Activated CD8-positive, alpha-beta T cell treated with anti-CD3 and anti-CD28 coated beads, Interleukin-2, amount 10 ng/mL, durations not matched to agents 7 days and 5 days (primary cell): Measurements from ENCODE around the gene RFFL. TPM values are rescaled to one million over a fixed set of nuclear protein-coding genes. Genes with fewer than 3 reads are reported as not detected.
"Not testable (repeated sequence)": the region's sequence is repeated elsewhere in the genome, so short reads cannot be mapped to it uniquely, and the experiment has no call there.

Source experiments
- ATAC-seq: fragments of 150-1000 bp; cut with Tn5 transposase; one replicate; pipeline ENCODE4 v1.10.0; 2021; ENCODE audit warnings: moderate library complexity
- CTCF ChIA-PET: fragments of 350-600 bp; sonication (Branson Sonifier 250); formaldehyde crosslinking; loops from one replicate; lab custom pipeline; 2021; ENCODE audit warnings: antibody characterized with exemption; lab: Charles Lee
- POLR2A ChIA-PET: fragments of 350-600 bp; sonication (Branson Sonifier 250); formaldehyde crosslinking; loops from one replicate; lab custom pipeline; 2021; ENCODE audit warnings: antibody characterized with exemption; lab: Charles Lee
- DNase-seq: peaks from one replicate; pipeline ENCODE4 v3.0.0-alpha.2; 2020
- H3K27ac Mint-ChIP-seq: one replicate; pipeline ENCODE4 v1.8.0; 2021; ENCODE audit warnings: mild to moderate bottlenecking, mixed read lengths
- H3K27me3 Mint-ChIP-seq: one replicate; pipeline ENCODE4 v1.8.0; 2021; ENCODE audit warnings: low read depth, mixed read lengths
- H3K36me3 Mint-ChIP-seq: one replicate; pipeline ENCODE4 v1.8.0; 2021; ENCODE audit warnings: low read depth, mixed read lengths
- H3K4me1 Mint-ChIP-seq: one replicate; pipeline ENCODE4 v1.8.0; 2021; ENCODE audit warnings: low read depth, mixed read lengths
- H3K4me3 Mint-ChIP-seq: one replicate; pipeline ENCODE4 v1.8.0; 2021; ENCODE audit warnings: mild to moderate bottlenecking, mixed read lengths
- H3K9me3 Mint-ChIP-seq: one replicate; pipeline ENCODE4 v1.8.0; 2022; ENCODE audit warnings: mixed read lengths; ENCODE audit not compliant: insufficient read depth
- total RNA-seq, 2 experiments: library from RNA; stranded (reverse); gene quantifications; one replicate each; pipeline ENCODE4 v1.2.3, GENCODE V29; 2021

Gene RFFL
- total RNA-seq, 2 experiments from 2014 or later: 26.4 to 29.1 TPM

DNA sequence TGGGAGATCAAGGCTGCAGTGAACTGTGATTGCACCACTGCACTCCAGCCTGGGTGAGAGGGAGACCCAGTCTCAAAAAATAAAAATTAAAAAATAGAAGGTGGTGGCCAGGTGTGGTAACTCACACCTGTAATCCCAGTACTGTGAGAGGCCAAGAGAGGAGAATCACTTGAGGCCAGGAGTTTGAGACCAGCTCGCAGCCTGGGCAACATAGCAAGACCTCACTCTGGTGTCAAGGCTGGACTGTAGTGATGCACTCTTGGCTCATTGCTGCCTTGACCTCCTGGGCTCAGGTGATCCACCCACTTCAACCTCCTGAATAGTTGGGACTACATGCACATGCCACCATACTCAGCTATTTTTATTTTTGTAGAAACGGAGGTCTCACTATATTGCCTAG is 13.3 kb downstream of the RFFL start:
- Mint-ChIP-seq H3K4me3 (no peak overlapping the region), H3K27ac (no peak overlapping the region)
- CTCF ChIA-PET: interaction anchor here (1.3 to 3.1 kb wide), 2 partner anchors 14 to 28 kb away, joined by 5 to 15 read pairs; partner anchors contain the start of gene RFFL

DNA sequence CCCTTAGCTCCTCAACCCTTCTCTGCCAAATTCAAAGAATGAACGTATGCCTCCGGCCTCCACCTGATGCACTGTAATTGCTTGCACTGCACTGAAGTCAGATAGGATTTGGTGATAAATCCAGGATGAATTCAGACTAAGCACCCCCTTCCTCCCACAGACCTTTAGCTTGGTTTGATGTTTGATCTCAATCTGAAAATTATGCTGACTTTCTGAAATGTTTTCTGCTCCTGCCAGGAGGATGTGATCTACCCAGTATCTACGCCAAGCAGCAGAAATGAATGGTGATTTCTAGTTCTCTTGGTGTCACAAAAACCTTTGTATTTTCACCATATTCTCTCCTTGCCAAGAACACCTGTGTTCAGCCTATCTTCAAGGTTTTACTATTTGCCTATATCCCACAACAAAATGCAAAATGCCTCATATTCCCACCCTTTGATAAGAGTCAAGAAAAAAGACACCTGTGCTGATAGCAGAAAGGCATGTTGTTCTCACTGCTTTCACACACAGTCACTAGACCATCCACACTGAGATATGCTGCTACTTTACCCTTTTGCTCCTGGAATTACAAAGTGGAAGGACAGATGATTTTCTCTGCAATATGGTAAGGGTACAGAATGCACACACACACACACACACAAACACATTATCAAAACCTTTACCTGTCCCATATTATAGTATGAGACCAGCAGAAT is 14.7 kb downstream of the RFFL start:
- CTCF ChIA-PET: interaction anchor here (1.3 to 3.1 kb wide), 4 partner anchors 15 to 41 kb away, joined by 4 to 15 read pairs (median 8); partner anchors contain the start of gene RFFL
- Mint-ChIP-seq H3K4me1 (peaks cover 64% of the 10 kb centered on the region), H3K9me3 (no peaks in the 10 kb centered on the region), H3K4me3 (no peak overlapping the region), H3K27me3 (no peaks in the 10 kb centered on the region), H3K36me3 (peaks cover 10% of the 10 kb centered on the region), H3K27ac (peak overlapping the region; percentile 2)
- DNase-seq (no peak), ATAC-seq (no peak)
- POLR2A ChIA-PET: interaction anchor here (1.1 to 4.0 kb wide), 2 partner anchors 26 to 41 kb away, joined by 6 to 32 read pairs; no protein-coding TSS in a partner anchor

More for the DNA sequence above, 13.3 kb downstream of the RFFL start:
- Mint-ChIP-seq H3K9me3 (no peaks in the 10 kb centered on the region), H3K4me1 (peaks cover 61% of the 10 kb centered on the region), H3K27me3 (no peaks in the 10 kb centered on the region), H3K36me3 (peaks cover 10% of the 10 kb centered on the region)
- no peak for ATAC-seq
- no peak for DNase-seq
- POLR2A ChIA-PET: interaction anchor here (0.7 to 3.0 kb wide), 3 partner anchors 13 to 28 kb away, joined by 3 to 18 read pairs (median 13); partner anchors contain the start of gene RFFL

DNA sequence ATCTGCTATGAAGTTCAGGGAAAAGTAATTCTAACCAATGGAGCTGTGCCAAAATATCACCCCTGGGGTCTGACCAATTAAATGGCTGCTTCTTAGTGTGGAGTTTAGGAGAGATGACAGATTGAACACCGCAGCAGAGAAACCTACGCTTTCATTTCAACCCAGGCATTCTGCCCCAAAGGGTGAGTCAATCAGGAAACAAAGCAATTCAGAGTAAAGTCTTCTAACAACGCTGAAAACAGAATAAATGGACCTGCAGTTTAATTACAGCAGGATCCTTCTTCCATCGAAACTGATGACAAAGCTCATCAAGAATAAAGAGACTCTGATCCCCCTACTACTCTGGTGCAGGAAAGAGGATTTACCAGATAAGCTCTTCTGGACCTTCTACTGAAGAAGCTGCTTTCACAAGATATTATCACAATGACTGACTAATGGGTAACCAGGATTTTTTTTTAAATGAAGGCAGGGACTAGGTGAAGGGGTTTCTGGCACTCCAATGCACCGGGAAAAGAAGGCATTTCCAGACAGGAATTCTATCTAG is 16.7 kb downstream of the RFFL start:
- peaks cover 49% of the 10 kb centered on the region for H3K4me1 Mint-ChIP-seq
- H3K36me3 Mint-ChIP-seq: peaks cover 10% of the 10 kb centered on the region
- DNase-seq: peak; percentile 78
- POLR2A ChIA-PET: interaction anchor here (0.6 to 4.0 kb wide), 11 partner anchors 12 to 762 kb away, joined by 3 to 32 read pairs (median 6); partner anchors contain the start of genes RFFL and TAF15
- peak overlapping the region; percentile 83 for H3K27ac Mint-ChIP-seq
- no peaks in the 10 kb centered on the region for H3K27me3 Mint-ChIP-seq
- peak overlapping the region; percentile 69 for H3K4me3 Mint-ChIP-seq
- CTCF ChIA-PET: interaction anchor here (0.9 to 2.8 kb wide), 14 partner anchors 14 to 70 kb away, joined by 3 to 12 read pairs (median 6); partner anchors contain the start of gene RFFL
- H3K9me3 Mint-ChIP-seq: no peaks in the 10 kb centered on the region
- peak; percentile 95 for ATAC-seq

GRCh38 chr17:35046245-35046644 is 17.3 kb downstream of the RFFL start:
- Mint-ChIP-seq H3K27ac (peak overlapping the region; percentile 83), H3K4me3 (peak overlapping the region; percentile 69), H3K9me3 (no peaks in the 10 kb centered on the region), H3K4me1 (peaks cover 43% of the 10 kb centered on the region), H3K27me3 (no peaks in the 10 kb centered on the region), H3K36me3 (peaks cover 12% of the 10 kb centered on the region)
- ChIA-PET CTCF (interaction anchor here (1.0 to 2.8 kb wide), 16 partner anchors 12 to 73 kb away, joined by 3 to 12 read pairs (median 5); partner anchors contain the start of gene RFFL), POLR2A (interaction anchor here (0.9 to 4.0 kb wide), 8 partner anchors 12 to 763 kb away, joined by 3 to 32 read pairs (median 6); partner anchors contain the start of genes RFFL and TAF15)
- no peak for ATAC-seq
- no peak for DNase-seq

DNA sequence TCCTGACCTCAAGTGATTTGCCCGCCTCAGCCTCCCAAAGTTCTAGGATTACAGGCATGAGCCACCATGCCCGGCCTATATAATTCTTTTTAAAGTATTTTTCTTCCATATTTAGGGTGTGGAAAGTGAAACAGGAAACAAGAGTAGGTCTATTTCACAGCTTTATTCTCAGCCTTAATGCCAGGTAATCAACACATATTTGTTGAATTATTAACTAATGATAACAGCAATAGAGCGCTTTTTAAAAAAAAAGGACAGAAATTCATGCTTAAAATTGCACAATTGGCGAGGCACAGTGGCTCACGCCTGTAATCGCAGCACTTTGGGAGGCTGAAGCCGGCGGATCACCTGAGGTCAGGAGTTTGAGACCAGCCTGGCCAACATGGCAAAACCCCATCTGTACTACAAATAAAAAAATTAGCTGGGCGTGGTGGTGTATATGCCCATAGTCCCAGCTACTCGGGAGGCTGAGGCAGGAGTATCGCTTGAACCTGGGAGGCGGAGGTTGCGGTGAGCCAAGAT is 18.0 kb downstream of the RFFL start:
- H3K9me3 Mint-ChIP-seq, H3K27me3 Mint-ChIP-seq, DNase-seq, ATAC-seq: not testable (repeated sequence)
- CTCF ChIA-PET: interaction anchor here (1.1 to 2.1 kb wide), 7 partner anchors 11 to 74 kb away, joined by 3 to 8 read pairs (median 4); no protein-coding TSS in a partner anchor
- Mint-ChIP-seq H3K27ac (peak overlapping the region; percentile 83), H3K4me1 (peaks cover 39% of the 10 kb centered on the region), H3K36me3 (peaks cover 15% of the 10 kb centered on the region), H3K4me3 (peak overlapping the region; percentile 69)
- POLR2A ChIA-PET: interaction anchor here (0.6 to 4.0 kb wide), 3 partner anchors 10 to 23 kb away, joined by 3 to 32 read pairs (median 11); partner anchors contain the start of gene RFFL

- ATAC-seq (no peak), DNase-seq (no peak)
- Mint-ChIP-seq H3K36me3 (peaks cover 14% of the 10 kb centered on the region), H3K27ac (no peak overlapping the region), H3K4me1 (peaks cover 34% of the 10 kb centered on the region), H3K9me3 (no peaks in the 10 kb centered on the region), H3K27me3 (no peaks in the 10 kb centered on the region), H3K4me3 (no peak overlapping the region)
- ChIA-PET CTCF (interaction anchor here (1.6 to 2.0 kb wide), 4 partner anchors 9 to 36 kb away, joined by 3 to 4 read pairs (median 4); no protein-coding TSS in a partner anchor), POLR2A (no interaction called here)
Observed at GRCh38 chr17:35044181-35044580, 19.3 kb downstream of the RFFL start.

DNA sequence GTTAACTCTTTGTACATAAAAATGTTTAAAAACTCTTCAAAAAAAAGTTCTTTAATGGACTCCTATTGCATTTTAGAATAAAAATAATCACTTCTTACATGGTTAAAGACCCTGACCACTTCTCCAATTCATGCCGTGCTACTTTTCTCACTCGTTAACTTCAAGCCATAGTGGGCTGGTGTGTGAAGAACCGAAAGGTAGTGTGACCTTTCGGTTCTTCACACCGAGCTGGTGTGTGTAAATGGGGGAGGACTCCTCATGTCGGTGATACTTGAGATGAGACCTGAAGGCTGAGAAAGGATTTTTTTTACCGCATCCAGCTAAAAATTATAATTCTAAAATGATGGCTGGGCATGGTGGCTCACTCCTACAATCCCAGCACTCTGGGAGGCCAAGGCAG is 22.1 kb downstream of the RFFL start:
- DNase-seq: no peak
- peaks cover 6% of the 10 kb centered on the region for H3K36me3 Mint-ChIP-seq
- H3K27ac Mint-ChIP-seq: no peak overlapping the region
- POLR2A ChIA-PET: interaction anchor here (0.7 to 1.4 kb wide), 2 partner anchors 12 to 18 kb away, joined by 3 to 5 read pairs; no protein-coding TSS in a partner anchor
- no peaks in the 10 kb centered on the region for H3K9me3 Mint-ChIP-seq
- peaks cover 16% of the 10 kb centered on the region for H3K4me1 Mint-ChIP-seq
- no peak overlapping the region for H3K4me3 Mint-ChIP-seq
- ATAC-seq: no peak
- CTCF ChIA-PET: interaction anchor here (0.8 to 1.4 kb wide), 3 partner anchors 19 to 61 kb away, joined by 3 to 6 read pairs (median 3); partner anchors contain the start of gene RFFL
- no peaks in the 10 kb centered on the region for H3K27me3 Mint-ChIP-seq

DNA sequence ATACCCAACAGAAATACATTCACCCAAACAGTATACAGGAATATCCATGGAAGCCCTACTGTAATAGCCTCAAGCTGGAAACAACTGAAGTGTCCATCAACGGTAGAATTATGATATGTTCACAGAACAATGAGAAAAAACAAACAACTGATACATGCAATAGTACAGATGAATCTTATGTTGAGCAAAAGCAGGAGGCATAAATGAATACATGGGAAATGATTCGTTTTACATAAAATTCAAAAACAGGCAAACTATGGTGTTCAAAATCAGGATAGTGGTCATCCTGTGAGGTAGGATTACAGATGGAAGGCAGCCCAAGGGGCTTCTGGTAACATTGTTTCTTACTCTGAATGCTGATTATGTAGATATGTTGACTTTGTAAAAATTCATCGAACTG is 25.1 kb downstream of the RFFL start:
- Mint-ChIP-seq H3K36me3 (peaks cover 6% of the 10 kb centered on the region), H3K27ac (no peak overlapping the region), H3K4me3 (no peak overlapping the region), H3K9me3 (no peaks in the 10 kb centered on the region), H3K4me1 (no peaks in the 10 kb centered on the region), H3K27me3 (no peaks in the 10 kb centered on the region)
- ATAC-seq (no peak), DNase-seq (no peak)
- CTCF ChIA-PET: no interaction called here
- POLR2A ChIA-PET: no interaction called here

- CTCF ChIA-PET: no interaction called here
- H3K4me1 Mint-ChIP-seq: peaks cover 25% of the 10 kb centered on the region
Observed at GRCh38 chr17:35030780-35031179, 32.7 kb downstream of the RFFL start.

GRCh38 chr17:35028531-35029262 is 34.8 kb downstream of the RFFL start:
- ChIA-PET CTCF (interaction anchor here (0.8 to 1.1 kb wide), 2 partner anchors 31 to 35 kb away, joined by 3 read pairs; partner anchors contain the start of gene RFFL), POLR2A (interaction anchor here (0.6 to 1.2 kb wide), 2 partner anchors 67 to 336 kb away, joined by 3 read pairs; partner anchors contain the start of genes CCT6B and ZNF830)
- DNase-seq: no peak
- Mint-ChIP-seq H3K9me3 (no peaks in the 10 kb centered on the region), H3K27ac (no peak overlapping the region), H3K36me3 (peaks cover 14% of the 10 kb centered on the region), H3K27me3 (no peaks in the 10 kb centered on the region), H3K4me3 (no peak overlapping the region), H3K4me1 (peaks cover 37% of the 10 kb centered on the region)
- no peak for ATAC-seq

More at GRCh38 chr17:35030780-35031179, 32.7 kb downstream of the RFFL start:
- POLR2A ChIA-PET: interaction anchor here (1.7 kb wide), 1 partner anchor 16 kb away, joined by 6 read pairs; no protein-coding TSS in a partner anchor
- no peaks in the 10 kb centered on the region for H3K9me3 Mint-ChIP-seq
- no peak overlapping the region for H3K27ac Mint-ChIP-seq
- no peaks in the 10 kb centered on the region for H3K27me3 Mint-ChIP-seq
- DNase-seq (no peak), ATAC-seq (no peak)
- no peak overlapping the region for H3K4me3 Mint-ChIP-seq
- H3K36me3 Mint-ChIP-seq: peaks cover 10% of the 10 kb centered on the region
